PC-3 (cell line): ENCODE results near the gene C2CD4A.

Source experiments
- CTCF ChIP-seq: fragments of 300-600 bp; sonication (generic); conservative IDR thresholded peaks from 2 replicates; pipeline ENCODE4 v1.5.1; 2017; ENCODE audit warnings: antibody characterized with exemption, low read depth, mild to moderate bottlenecking, low read length
- EZH2 ChIP-seq: fragments of 300-600 bp; sonication (generic); IDR thresholded peaks from one replicate; pipeline ENCODE4 v1.6.1; 2017; ENCODE audit warnings: antibody characterized with exemption, mild to moderate bottlenecking, low read length; ENCODE audit not compliant: unreplicated experiment
- EZH2phosphoT487 ChIP-seq: fragments of 300-600 bp; sonication (generic); IDR thresholded peaks from 2 replicates; pipeline ENCODE4 v1.6.1; 2018; ENCODE audit warnings: mild to moderate bottlenecking, antibody characterized with exemption, low read length, borderline replicate concordance

- no peak for TF ChIP-seq CTCF
- TF ChIP-seq EZH2, result no peak
- no peak for TF ChIP-seq EZH2phosphoT487
Observed at GRCh38 chr15:62050115-62050514, 16.7 kb upstream of the C2CD4A start.
